ENCODE measurements around the gene FANCE. TPM values are rescaled to one million over a fixed set of nuclear protein-coding genes. Genes with fewer than 3 reads are reported as not detected.

Gene FANCE
- total RNA-seq, 8 experiments from 2014 or later = 5.3 to 19.7 (median 9.9) TPM

DNA sequence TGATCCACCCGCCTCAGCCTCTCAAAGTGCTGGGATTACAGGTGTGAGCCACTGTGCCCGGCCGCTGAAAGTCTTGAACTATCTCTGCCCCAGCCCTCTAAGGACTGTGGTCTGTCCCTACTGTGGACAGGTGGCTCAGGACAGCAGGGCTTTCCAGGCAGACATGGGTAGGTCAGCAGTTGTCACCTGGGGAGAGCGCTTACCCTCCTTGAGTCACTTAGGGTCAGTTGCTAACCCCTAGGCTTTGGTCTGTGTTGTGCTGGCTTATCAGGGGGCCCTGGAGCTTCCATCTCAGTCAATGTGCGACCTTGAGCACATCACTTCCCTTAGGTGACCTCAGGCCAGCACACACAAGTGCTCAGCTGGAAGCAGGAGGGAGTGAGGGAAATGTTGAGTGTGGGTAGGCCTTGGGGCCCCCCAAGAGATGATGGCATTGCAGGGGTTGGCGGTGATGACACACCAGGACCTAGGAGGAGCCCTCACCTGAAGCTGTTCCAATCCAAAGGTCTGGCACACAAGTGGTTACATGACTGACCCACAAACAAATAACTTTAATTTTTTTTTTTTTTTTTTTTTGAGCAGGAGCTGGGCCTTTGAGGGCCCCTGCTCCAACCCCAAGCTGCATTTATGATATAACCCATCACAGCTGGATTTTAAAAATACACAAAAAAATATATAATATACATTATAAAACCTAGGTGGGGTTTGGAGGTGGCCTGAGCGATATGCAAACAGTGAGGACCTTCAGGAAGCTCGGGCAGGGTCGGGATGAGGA, 21.1 kb downstream of the FANCE start:
- Histone ChIP-seq H3K4me1 (replicated peaks in 1 of 2) (peaks cover 12 to 16% of the 10 kb centered on the region in 2 donors), H3K27ac (no peak overlapping the region), H3K4me3 (no peak overlapping the region)
- 21 to 100% (median 88%) methylated on average over 1 to 8 of the region's 9 CpGs; no CpG with 5 or more reads in 3 of the 10 experiments for WGBS, 10 experiments
- peak in 1 of 8 experiments; percentile 1 for ATAC-seq (replicated peaks in 6 of 8)
- in situ Hi-C loops (cut with MboI; ENCODE audit: low pct_unique_long_range_greater_than_20kb in 2 of 9, low sequenced_read_pairs in 9 of 9, unreplicated experiment in 9 of 9) = no loop called here

GRCh38 chr6:35473850-35474130, 21.7 kb downstream of the FANCE start:
- peak in 1 of 8 experiments; percentile 1 for ATAC-seq (replicated peaks in 6 of 8)
- in situ Hi-C loops (cut with MboI; ENCODE audit: low pct_unique_long_range_greater_than_20kb in 2 of 9, low sequenced_read_pairs in 9 of 9, unreplicated experiment in 9 of 9) = no loop called here
- H3K4me3 ChIP-seq = no peak overlapping the region
- peaks cover 12 to 16% of the 10 kb centered on the region in 2 donors for H3K4me1 ChIP-seq (replicated peaks in 1 of 2)
- H3K27ac ChIP-seq = no peak overlapping the region

DNA sequence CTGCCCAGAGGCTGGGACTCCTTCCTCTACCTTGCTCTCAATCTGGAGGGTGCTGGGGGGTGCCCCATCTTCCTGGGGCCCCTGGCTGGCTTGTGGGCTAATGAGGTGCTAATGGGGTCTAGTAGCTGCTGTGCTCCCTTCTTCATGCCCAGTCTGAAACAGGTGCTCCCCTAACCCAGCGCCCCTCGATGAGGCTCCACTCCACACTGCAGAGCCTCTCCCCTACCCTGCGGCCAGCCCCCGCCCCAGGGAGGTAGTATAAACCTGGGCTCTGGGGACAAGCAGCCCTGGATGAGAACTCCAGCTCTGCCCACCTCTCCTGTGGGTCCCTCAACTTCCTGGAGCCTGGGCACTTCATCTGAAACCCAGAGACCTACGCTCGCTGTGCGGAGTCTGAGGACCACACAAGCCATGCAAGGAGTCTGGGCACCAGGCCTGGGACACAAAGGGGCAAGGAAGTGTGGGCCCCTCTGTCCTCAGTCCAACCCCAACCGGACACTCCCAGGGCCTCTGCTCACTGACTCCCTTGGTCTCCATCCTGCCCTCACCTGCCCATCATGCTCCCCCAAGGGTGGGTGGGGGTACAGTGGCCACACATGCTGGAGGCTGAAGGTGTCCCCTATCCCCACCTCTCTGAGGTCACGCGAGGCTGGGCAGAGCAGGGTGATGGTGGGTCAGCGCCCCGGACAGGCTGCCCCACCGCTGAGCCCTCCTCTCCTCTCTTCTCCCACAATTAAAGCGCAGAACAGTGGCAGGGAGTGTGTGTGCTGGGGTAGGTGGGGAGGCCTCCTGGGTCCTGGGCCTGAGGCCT, 22.2 kb downstream of the FANCE start:
- peak; percentile 8 to 38 (median 20) for ATAC-seq (replicated peaks in 6 of 8)
- in situ Hi-C loops (cut with MboI; ENCODE audit: low pct_unique_long_range_greater_than_20kb in 2 of 9, low sequenced_read_pairs in 9 of 9, unreplicated experiment in 9 of 9) = no loop called here
- WGBS, 10 experiments = 85 to 100% methylated on average over 1 to 5 of the region's 14 CpGs; no CpG with 5 or more reads in 8 of the 10 experiments
- Histone ChIP-seq H3K27ac (no peak overlapping the region), H3K4me3 (no peak overlapping the region), H3K4me1 (replicated peaks in 1 of 2) (peaks cover 12 to 16% of the 10 kb centered on the region in 2 donors)

DNA sequence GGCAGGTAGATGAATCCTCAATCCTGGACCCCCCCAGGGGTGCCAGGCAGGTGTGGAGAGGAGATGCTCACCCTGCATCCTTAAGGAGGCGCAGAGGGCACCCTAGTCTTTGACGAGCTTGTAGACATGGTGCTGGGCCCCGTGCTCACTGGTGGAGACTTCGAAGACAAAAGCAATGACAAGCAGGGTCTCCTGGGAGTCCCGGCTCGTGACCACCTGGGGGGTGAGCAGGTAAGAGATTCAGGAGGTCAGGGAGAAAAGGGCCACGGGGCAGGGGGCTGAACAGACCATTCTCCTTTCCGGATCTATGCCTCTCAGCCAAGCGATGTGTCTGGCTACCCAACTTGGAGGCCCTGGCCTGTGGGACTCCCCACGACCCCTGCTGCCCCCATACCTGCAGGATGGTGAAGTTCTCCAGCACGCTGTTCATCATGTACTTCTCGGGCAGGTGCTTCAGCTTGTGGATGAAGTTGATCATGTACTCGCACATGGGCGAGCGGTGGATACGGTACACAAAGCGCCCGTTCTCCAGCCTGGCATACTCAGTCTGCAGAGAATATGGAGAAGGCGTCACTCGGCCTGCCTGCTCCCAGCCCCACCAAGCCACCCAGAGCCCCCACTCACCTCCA, 22.9 kb downstream of the FANCE start:
- Histone ChIP-seq H3K4me3 (no peak overlapping the region), H3K27ac (no peak overlapping the region), H3K4me1 (replicated peaks in 1 of 2) (peaks cover 7 to 13% of the 10 kb centered on the region in 2 donors)
- in situ Hi-C loops (cut with MboI; ENCODE audit: low pct_unique_long_range_greater_than_20kb in 2 of 9, low sequenced_read_pairs in 9 of 9, unreplicated experiment in 9 of 9) = no loop called here
- ATAC-seq (replicated peaks in 6 of 8) = peak in 5 of 8 experiments; percentile 0 to 6 (median 2)
- WGBS, 10 experiments = 50 to 100% (median 60%) methylated on average over 1 to 3 of the region's 20 CpGs; no CpG with 5 or more reads in 5 of the 10 experiments

- WGBS, 10 experiments = 82% methylated on average over 3 of the region's 4 CpGs; no CpG with 5 or more reads in 9 of the 10 experiments
- in situ Hi-C loops (cut with MboI; ENCODE audit: low pct_unique_long_range_greater_than_20kb in 2 of 9, low sequenced_read_pairs in 9 of 9, unreplicated experiment in 9 of 9) = no loop called here
- H3K4me3 ChIP-seq = no peak overlapping the region
- peaks cover 2 to 8% of the 10 kb centered on the region in 2 donors for H3K4me1 ChIP-seq (replicated peaks in 1 of 2)
- H3K27ac ChIP-seq = no peak overlapping the region
- peak in 7 of 8 experiments; percentile 1 to 21 (median 11) for ATAC-seq (replicated peaks in 6 of 8)
Measured at GRCh38 chr6:35475573-35475972, 23.4 kb downstream of the FANCE start.

DNA sequence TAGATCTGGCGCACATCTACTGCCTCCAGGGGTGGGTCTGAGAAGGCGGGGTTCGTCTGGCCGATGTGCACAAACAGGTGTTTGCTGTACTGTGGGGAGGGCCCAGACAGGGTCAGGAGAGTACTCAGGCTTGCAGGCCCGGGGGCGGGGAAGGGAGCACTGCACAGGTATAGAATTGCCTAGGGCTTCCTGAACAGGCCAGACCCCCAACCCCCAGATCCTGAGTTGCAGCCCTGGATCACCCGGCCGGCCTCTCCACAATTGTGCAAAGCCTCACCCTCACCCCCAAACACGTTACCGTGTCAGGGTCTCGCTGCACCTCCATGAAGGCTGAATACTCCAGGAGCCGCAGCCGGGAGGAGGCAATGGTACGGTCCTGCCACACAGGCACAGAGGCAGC, 23.9 kb downstream of the FANCE start:
- 80 to 90% (median 81%) methylated on average over 2 to 8 of the region's 14 CpGs; no CpG with 5 or more reads in 7 of the 10 experiments for WGBS, 10 experiments
- Histone ChIP-seq H3K4me1 (replicated peaks in 1 of 2) (peaks cover 0 to 5% of the 10 kb centered on the region in 2 donors), H3K27ac (no peak overlapping the region), H3K4me3 (no peak overlapping the region)
- ATAC-seq (replicated peaks in 6 of 8) = peak in 6 of 8 experiments; percentile 2 to 21 (median 10)
- in situ Hi-C loops (cut with MboI; ENCODE audit: low pct_unique_long_range_greater_than_20kb in 2 of 9, low sequenced_read_pairs in 9 of 9, unreplicated experiment in 9 of 9) = no loop called here

DNA sequence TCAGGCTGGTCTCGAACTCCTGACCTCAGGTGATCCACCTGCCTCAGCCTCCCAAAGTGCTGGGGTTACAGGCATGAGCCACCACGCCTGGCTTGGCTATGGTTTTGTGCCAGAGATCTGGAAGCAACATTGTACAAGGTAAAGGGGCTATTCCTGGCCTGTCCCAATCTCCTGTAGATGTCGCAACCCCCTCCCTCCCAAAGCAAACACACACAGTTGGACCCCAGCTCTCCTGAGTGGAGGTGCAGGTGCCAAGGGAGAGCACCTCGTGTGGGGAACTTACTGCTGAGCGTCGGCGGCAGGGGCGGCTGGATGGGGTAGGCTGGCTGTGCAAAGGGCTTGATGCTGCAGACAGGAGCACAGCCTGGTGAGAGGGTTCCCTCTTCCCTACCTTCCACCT, 24.9 kb downstream of the FANCE start:
- peaks cover 0 to 5% of the 10 kb centered on the region in 2 donors for H3K4me1 ChIP-seq (replicated peaks in 1 of 2)
- H3K4me3 ChIP-seq = no peak overlapping the region
- WGBS, 10 experiments = 80 to 100% methylated on average over 1 of the region's 8 CpGs; no CpG with 5 or more reads in 8 of the 10 experiments
- in situ Hi-C loops (cut with MboI; ENCODE audit: low pct_unique_long_range_greater_than_20kb in 2 of 9, low sequenced_read_pairs in 9 of 9, unreplicated experiment in 9 of 9) = no loop called here
- peak overlapping the region in 1 of 2 donors; percentile 23 for H3K27ac ChIP-seq
- no peak for ATAC-seq (replicated peaks in 6 of 8)

- 67 to 100% (median 89%) methylated on average over 1 to 4 of the region's 5 CpGs; no CpG with 5 or more reads in 4 of the 10 experiments for WGBS, 10 experiments
- no peak overlapping the region for H3K4me3 ChIP-seq
- peak in 4 of 8 experiments; percentile 19 to 34 (median 22) for ATAC-seq (replicated peaks in 6 of 8)
- no peak overlapping the region for H3K27ac ChIP-seq
- H3K4me1 ChIP-seq (replicated peaks in 1 of 2) = peaks cover 0 to 5% of the 10 kb centered on the region in 2 donors
- in situ Hi-C loops (cut with MboI; ENCODE audit: low pct_unique_long_range_greater_than_20kb in 2 of 9, low sequenced_read_pairs in 9 of 9, unreplicated experiment in 9 of 9) = no loop called here
Measured at GRCh38 chr6:35477551-35478179, 25.5 kb downstream of the FANCE start.

DNA sequence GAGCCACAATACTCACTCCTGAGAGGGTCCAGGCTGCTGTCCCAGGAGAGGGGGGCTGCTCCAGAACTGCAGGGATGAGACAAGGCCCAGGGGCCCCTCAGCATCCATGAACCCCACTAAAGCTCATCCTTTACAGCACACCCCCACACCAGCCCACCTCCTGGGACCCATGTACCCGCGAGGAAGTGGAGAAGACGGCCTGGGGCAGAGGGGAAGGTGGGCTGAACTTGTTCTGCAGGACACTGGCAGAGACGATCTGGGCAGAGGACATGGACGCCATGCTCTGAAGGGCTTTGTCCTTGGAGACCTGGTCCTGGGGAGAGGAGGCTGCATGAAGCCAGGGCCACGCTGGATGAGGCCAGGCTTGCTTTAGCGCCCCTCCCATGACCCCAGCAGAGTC, 26.1 kb downstream of the FANCE start:
- Histone ChIP-seq H3K4me1 (replicated peaks in 1 of 2) (peaks cover 0 to 5% of the 10 kb centered on the region in 2 donors), H3K4me3 (no peak overlapping the region), H3K27ac (no peak overlapping the region)
- no peak for ATAC-seq (replicated peaks in 6 of 8)
- WGBS, 10 experiments = 33 to 100% (median 96%) methylated on average over 1 to 4 of the region's 7 CpGs; no CpG with 5 or more reads in 5 of the 10 experiments
- in situ Hi-C loops (cut with MboI; ENCODE audit: low pct_unique_long_range_greater_than_20kb in 2 of 9, low sequenced_read_pairs in 9 of 9, unreplicated experiment in 9 of 9) = no loop called here

DNA sequence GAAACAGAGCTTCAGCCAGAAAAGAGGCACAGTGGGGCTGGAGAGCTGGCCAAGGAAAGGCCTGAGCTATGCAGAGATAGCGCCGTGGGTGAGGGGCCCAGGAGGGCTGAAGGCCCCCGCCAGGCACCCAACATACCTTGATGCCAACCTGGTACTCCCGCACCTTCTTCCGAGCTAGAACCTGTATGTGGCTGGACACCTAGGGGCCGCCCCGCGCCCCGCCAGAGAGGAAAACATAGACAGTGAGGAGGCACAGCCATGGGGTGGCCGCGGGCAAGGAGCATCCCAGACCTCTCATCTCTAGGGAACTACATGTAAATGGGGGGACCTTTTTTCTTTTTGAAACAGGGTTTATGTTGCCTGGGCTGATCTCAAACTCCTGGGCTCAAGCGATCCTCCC, 28.0 kb downstream of the FANCE start:
- WGBS, 10 experiments = 80 to 100% (median 100%) methylated on average over 2 to 7 of the region's 12 CpGs; no CpG with 5 or more reads in 4 of the 10 experiments
- in situ Hi-C loops (cut with MboI; ENCODE audit: low pct_unique_long_range_greater_than_20kb in 2 of 9, low sequenced_read_pairs in 9 of 9, unreplicated experiment in 9 of 9) = no loop called here
- Histone ChIP-seq H3K4me1 (replicated peaks in 1 of 2) (peaks cover 0 to 5% of the 10 kb centered on the region in 2 donors), H3K27ac (no peak overlapping the region), H3K4me3 (no peak overlapping the region)
- no peak for ATAC-seq (replicated peaks in 6 of 8)

DNA sequence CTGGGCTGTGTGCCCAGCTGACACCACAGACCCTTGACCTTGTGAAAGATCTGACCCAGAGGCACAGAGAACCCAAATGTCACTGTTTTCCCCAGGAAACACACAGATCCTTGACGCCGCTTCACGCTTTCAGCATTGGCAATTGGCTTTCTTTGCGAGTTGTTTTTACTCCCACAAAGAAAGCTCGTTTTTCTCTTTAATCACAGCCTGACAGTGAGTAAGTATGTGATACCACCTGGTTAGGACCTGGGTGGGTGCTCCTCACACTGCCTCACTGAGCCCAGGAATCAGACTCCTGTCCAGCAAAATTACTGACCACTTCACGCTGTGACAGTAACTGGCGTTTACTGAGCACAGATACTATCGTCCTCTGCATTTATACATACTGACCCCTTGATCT, 29.1 kb downstream of the FANCE start:
- 61 to 89% (median 74%) methylated on average over 3 to 8 of the region's 8 CpGs; no CpG with 5 or more reads in 3 of the 10 experiments for WGBS, 10 experiments
- Histone ChIP-seq H3K4me1 (replicated peaks in 1 of 2) (peaks cover 0 to 5% of the 10 kb centered on the region in 2 donors), H3K27ac (no peak overlapping the region), H3K4me3 (no peak overlapping the region)
- ATAC-seq (replicated peaks in 6 of 8) = no peak
- in situ Hi-C loops (cut with MboI; ENCODE audit: low pct_unique_long_range_greater_than_20kb in 2 of 9, low sequenced_read_pairs in 9 of 9, unreplicated experiment in 9 of 9) = no loop called here

GRCh38 chr6:35483062-35483461, 30.9 kb downstream of the FANCE start:
- Histone ChIP-seq H3K4me3 (no peak overlapping the region), H3K4me1 (replicated peaks in 1 of 2) (no peaks in the 10 kb centered on the region), H3K27ac (no peak overlapping the region)
- 67 to 100% (median 96%) methylated on average over 1 to 4 of the region's 4 CpGs; no CpG with 5 or more reads in 2 of the 10 experiments for WGBS, 10 experiments
- ATAC-seq (replicated peaks in 6 of 8) = no peak
- in situ Hi-C loops (cut with MboI; ENCODE audit: low pct_unique_long_range_greater_than_20kb in 2 of 9, low sequenced_read_pairs in 9 of 9, unreplicated experiment in 9 of 9) = no loop called here

All from motor neuron (in vitro differentiated cells).